ENCODE results near the gene TSPYL2.

Gene TSPYL2

GRCh38 chrX:53126377-53126776 is 44.2 kb downstream of the TSPYL2 start:
- no peak for DNase-seq

GRCh38 chrX:53128097-53128749 is 46.1 kb downstream of the TSPYL2 start:
- no peak for DNase-seq

DNA sequence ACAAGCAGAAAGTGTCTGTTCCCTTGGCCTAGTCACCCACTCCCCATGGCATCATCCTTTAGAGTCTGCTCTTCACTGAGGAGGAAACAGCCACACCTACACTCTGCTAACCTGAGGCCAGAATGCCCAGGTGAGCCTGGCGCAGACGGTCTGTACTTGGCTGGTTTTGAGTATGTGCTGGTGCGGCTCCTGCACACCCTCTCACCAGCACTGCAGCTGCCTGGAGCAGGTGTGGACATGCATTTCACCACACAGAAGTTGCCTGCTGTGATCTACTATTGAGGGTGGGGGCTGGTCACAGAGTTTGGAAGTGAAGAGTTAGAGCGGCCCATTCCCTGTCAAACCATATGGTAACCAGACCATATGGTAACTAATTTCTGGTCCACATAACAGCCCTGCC is 51.2 kb downstream of the TSPYL2 start:
- no peak for DNase-seq

GRCh38 chrX:53135581-53135980 is 53.4 kb downstream of the TSPYL2 start:
- no peak for DNase-seq

All from DMS153 (cell line).